ENCODE results near the gene NALCN.

- TF ChIP-seq, protein P1, sequence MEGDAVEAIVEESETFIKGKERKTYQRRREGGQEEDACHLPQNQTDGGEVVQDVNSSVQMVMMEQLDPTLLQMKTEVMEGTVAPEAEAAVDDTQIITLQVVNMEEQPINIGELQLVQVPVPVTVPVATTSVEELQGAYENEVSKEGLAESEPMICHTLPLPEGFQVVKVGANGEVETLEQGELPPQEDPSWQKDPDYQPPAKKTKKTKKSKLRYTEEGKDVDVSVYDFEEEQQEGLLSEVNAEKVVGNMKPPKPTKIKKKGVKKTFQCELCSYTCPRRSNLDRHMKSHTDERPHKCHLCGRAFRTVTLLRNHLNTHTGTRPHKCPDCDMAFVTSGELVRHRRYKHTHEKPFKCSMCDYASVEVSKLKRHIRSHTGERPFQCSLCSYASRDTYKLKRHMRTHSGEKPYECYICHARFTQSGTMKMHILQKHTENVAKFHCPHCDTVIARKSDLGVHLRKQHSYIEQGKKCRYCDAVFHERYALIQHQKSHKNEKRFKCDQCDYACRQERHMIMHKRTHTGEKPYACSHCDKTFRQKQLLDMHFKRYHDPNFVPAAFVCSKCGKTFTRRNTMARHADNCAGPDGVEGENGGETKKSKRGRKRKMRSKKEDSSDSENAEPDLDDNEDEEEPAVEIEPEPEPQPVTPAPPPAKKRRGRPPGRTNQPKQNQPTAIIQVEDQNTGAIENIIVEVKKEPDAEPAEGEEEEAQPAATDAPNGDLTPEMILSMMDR (IDR thresholded peaks at IDR 0.05; ENCODE audit: low read depth, low read length) = no peak
- TF ChIP-seq EZH2phosphoT487 (IDR thresholded peaks at IDR 0.05; ENCODE audit: low read depth) = no peak
Observed at GRCh38 chr13:101271681-101272245, 144.5 kb downstream of the NALCN start.

Data from OCI-LY3 (cell line).